Measurements from ENCODE around the gene KDELR3.

KDELR3 gene

GRCh38 chr22:38437416-38437815 is 30.5 kb upstream of the KDELR3 start:
- DNase-seq (ENCODE audit: low read depth, low spot score) = peak; percentile 39

DNA sequence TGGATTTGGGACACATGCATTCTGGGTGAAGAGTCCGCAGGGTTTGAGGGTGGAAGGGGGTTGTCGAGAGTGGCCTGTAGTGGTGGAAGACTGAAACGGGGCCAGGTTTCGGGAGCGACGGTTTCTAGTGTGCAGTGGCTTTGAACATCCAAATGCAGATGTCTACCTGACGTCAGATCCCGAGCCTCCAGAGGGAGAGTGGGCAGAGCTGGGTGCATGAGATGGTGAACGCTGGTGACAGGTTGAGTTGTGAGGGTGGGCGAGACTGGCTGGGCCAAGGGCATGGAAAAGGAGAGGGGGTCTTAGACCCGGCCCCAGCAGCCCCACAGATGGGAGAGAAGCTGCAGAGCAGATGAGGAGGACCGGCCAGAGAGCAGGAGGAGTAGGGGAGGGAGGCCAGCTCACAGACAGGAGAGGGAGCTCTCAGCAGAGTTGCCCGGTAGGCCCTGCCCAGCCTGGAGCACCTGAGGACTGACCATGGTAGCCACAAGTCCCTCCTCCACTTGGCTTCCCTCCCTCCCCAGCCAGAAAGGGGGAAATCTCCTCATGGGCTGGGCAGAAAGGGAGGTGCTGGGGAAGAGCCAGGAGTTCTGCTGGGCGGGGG is 27.0 kb upstream of the KDELR3 start:
- no peak for DNase-seq (ENCODE audit: low read depth, low spot score)

GRCh38 chr22:38441620-38442287 is 26.1 kb upstream of the KDELR3 start:
- DNase-seq (ENCODE audit: low read depth, low spot score) = peak; percentile 24

DNA sequence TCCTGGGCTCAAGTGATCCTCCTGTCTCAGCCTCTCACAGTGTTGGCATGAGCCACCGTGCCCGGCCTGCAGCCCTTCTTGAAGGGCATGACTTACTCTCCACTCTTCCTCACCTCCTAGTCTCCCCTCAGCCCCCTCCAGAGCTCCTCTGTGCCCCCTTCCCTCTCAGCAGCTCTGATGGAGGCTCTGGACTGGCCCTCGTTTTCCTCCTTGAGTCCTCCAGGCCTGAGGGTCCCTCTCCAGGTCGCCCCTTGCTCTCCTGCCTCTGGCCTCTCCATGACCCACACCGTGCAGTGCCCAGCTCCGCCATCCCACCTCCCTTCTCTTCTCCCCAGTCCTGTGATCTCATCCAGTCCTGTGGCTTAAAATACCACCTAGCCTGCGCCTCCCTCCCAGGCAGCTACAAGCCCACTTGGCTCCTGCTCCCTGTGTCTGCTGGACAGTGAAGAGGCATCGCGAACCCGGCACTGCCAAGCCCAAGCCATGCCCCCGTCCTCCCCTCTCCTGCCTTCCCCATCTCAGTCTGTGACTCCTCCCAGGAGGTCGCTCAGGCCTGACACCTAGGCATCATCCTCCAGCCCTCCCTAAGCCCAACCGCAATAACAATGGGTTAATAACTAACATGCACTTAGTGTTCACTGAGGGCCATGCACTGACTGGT is 24.8 kb upstream of the KDELR3 start:
- peak; percentile 19 for DNase-seq (ENCODE audit: low read depth, low spot score)

DNA sequence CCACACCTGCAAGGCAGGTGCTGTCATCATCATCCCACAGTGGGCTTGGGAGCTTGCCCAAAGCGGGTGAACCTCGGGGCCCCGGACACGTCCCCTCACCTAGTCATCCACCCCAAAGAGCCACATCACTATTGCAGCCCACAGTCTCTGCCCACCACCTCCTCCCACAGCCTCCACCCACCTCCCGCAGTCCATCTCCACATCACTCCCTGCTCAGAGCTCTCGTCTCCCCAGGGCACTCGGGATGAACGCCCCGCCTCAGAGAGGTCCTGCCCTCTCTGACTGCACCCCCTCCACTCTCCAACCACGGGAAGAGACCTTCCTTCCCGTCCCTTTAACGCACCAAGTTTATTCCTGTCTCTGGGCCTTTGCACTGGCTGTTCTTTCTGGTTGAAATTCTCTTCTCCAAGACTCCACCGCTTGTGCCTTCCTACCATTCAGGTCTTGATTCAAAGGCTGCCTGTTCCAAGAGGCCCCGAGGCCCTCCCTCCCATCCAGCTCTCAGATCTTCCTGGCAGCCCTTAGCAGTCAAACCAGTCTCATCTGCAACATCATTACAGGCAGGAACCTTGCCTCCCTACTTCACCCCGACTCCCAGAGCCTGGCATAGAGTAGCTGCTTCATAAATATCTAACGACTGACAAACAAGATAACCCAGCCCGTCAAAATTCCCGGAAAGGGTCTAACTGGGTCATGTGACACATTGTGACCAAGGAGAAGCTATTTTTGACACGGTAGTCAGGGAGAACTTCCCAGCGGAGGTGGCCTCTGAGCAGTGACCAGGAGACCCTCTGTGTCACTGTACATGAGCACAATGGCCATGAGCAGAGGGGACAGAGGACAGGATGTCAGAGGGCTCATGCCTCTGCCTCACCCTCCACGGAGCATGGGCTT is 24.0 kb upstream of the KDELR3 start:
- no peak for DNase-seq (ENCODE audit: low read depth, low spot score)

DNA sequence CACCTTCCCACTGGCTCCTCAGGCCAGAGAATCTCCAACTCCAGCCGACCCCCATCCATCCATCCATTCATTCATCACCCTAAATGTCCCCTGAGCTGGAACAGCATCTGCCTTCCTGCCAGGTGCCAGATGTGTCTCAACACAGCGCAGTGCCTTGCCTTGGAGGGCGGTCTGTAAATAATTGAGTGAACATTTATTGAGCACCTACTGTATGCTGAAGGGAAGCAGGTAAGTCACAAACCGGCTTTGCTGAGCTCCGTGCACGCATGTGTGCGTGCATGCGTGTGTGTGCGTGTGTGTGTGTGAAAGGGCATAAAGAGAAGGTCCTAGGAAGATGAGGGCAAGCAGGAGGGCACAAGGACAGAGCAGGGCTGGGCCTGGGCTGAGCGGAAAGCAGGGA is 23.1 kb upstream of the KDELR3 start:
- DNase-seq (ENCODE audit: low read depth, low spot score) = no peak

- no peak for DNase-seq (ENCODE audit: low read depth, low spot score)
These were observed 21.8 kb upstream of the KDELR3 start for GRCh38 chr22:38446018-38446601.

GRCh38 chr22:38448945-38449745 is 18.8 kb upstream of the KDELR3 start:
- no peak for DNase-seq (ENCODE audit: low read depth, low spot score)

GRCh38 chr22:38449776-38450175 is 18.1 kb upstream of the KDELR3 start:
- peak; percentile 51 for DNase-seq (ENCODE audit: low read depth, low spot score)

GRCh38 chr22:38450234-38450797 is 17.6 kb upstream of the KDELR3 start:
- peak; percentile 16 for DNase-seq (ENCODE audit: low read depth, low spot score)

GRCh38 chr22:38451404-38451803 is 16.5 kb upstream of the KDELR3 start:
- no peak for DNase-seq (ENCODE audit: low read depth, low spot score)

- DNase-seq (ENCODE audit: low read depth, low spot score) = no peak
These were observed 16.0 kb upstream of the KDELR3 start for GRCh38 chr22:38451864-38452263.

GRCh38 chr22:38452373-38453065 is 15.4 kb upstream of the KDELR3 start:
- peak; percentile 85 for DNase-seq (ENCODE audit: low read depth, low spot score)

GRCh38 chr22:38453066-38453672 is 14.7 kb upstream of the KDELR3 start:
- DNase-seq (ENCODE audit: low read depth, low spot score) = no peak

- no peak for DNase-seq (ENCODE audit: low read depth, low spot score)
These were observed 13.9 kb upstream of the KDELR3 start for GRCh38 chr22:38453996-38454352.

DNA sequence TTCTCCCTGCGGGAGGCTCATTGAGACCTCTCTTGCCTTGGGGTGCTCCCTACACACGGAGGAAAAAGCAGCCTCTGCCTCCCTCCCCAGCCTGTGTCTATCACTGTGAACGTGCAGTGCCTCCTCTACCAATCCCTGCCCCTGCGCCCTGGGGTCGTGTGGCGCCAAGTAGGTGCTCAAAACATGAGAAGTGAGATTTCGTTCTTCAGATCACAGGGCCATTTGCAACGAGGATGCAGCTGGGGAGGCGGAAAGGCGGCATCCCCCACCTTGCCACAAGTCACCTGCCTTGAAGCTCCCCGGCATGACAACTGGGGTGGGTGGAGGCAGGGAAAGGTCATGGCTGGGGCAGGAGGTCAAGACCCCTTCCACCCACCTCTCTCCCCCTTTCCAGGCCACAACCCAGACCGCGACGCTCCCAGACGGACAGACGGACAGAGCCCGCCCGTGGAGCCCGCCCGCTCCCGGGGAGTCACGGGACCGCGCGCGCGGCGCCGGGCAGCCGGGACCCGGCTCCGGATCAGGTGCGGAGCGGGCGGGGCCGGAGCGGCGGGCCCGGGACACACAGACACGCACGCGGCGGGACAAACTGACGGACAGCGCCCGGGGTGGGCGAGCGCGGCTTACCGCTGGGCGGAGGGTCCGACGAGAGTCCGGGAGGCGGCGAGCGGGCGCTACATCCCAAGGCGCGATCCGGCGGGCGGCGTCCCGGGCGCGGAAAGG is 13.4 kb upstream of the KDELR3 start:
- DNase-seq (ENCODE audit: low read depth, low spot score) = no peak

GRCh38 chr22:38455076-38455529 is 12.8 kb upstream of the KDELR3 start, which contains the start of gene KCNJ4:
Gene KCNJ4, minus strand, starts transcription at chr22:38455199. Its CDS starts 27,067 bp downstream, at chr22:38428132.
- DNase-seq (ENCODE audit: low read depth, low spot score) = no peak

DNA sequence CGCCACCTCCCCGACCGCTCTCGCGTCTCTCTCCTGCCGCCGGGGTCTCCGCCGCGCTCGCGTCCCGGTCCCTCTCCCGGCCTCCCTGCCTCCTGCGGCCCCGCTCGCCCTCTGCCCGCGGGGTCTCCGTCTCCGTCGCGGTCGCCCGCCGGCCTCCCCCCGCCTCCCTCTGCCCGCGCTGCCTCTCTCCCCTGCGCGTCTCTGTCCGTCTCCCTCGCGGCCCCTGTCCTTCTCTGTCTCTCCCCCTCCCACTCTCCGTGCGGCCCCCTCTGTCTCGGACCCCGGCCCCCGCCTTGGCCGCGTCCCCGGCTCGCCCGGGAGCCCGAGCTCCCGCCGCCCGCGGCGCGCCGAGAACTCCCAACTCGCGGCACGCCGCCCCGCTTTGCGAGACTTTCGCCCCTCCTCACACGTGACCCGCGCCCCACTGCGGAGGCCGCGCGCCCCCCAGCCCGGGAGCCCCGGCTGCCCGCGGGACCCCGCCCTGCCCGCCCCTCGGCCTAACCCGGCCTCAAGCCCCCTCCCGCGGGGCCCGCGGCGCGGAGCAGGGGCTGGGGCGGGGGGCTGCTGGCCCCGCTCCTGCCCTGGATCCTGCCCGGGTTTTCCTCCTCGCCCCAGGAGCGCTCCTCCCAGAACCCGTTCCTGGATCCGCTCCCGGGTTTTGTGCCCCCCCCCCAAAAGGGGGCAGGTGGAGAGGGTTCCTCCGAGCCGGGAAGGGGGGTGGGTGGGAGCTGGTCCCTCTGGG is 12.2 kb upstream of the KDELR3 start:
- DNase-seq (ENCODE audit: low read depth, low spot score) = peak; percentile 67
